Upper lobe of left lung (tissue), 4 donors: ENCODE results near the gene RNF144B.

Experiments used
- POLR2A ChIP-seq, 4 donors: fragments of 450-650 bp; IDR thresholded peaks; one replicate each; pipeline ENCODE4 v1.5.1; 2016 to 2017; ENCODE audit warnings: antibody characterized with exemption in 4 of 4, mild to moderate bottlenecking in 2 of 4
- POLR2AphosphoS5 ChIP-seq, 2 donors: sonication (generic); formaldehyde crosslinking; IDR thresholded peaks; one replicate each; pipeline ENCODE4 v1.5.1; 2017; ENCODE audit warnings: antibody characterized with exemption in 2 of 2
- TF ChIP-seq, protein P1 (sequence below), 6 experiments: fragments of 450-650 bp in 4 of 6; fragments of 200-600 bp in 2 of 6; sonication (generic) in 2 of 6; IDR thresholded peaks; one replicate each; pipeline ENCODE4 v1.5.1; 2016 to 2019; ENCODE audit warnings: antibody characterized with exemption in 6 of 6

DNA sequence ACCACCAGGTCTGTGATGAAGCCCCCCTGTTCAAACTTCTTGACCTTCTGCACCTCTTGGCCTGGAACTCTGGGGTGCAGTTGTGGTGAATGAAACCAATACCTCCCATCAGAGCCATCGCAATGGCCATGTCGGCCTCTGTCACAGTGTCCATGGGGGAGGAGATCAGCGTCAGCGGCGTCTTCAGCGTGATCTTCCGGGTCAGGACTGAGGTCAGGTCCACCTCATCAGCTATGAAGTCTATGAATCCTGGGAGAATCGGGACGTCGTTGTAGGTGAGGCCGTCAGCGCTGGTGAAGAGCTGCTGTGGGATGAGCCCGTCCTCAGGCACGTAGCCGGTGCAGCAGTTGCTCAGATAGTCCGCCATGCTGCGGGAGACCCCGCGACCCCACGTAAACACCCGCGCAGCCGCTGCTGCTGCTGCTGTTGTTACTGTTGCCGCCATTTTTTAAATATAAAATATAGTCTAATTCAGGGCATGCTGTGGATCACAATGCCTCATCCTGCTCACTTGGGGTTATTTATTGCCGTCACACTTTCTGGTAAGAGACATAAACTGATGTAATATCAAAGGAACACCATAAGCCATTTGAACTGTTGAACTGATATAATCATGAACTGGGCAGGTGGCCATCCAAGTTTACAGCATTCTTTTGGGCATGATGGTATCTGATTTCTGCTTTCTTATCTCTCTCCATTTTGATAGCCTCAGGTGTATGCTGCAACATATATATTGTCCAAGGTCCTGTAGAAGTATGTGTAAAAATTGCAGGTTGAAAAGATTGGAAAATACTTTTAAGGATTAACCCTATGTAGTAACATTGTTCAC, 18.7 kb upstream of the RNF144B start:
- TF ChIP-seq POLR2A (IDR thresholded peaks at IDR 0.05), result no peak
- TF ChIP-seq POLR2AphosphoS5 (IDR thresholded peaks at IDR 0.05), result no peak
- TF ChIP-seq, protein P1, sequence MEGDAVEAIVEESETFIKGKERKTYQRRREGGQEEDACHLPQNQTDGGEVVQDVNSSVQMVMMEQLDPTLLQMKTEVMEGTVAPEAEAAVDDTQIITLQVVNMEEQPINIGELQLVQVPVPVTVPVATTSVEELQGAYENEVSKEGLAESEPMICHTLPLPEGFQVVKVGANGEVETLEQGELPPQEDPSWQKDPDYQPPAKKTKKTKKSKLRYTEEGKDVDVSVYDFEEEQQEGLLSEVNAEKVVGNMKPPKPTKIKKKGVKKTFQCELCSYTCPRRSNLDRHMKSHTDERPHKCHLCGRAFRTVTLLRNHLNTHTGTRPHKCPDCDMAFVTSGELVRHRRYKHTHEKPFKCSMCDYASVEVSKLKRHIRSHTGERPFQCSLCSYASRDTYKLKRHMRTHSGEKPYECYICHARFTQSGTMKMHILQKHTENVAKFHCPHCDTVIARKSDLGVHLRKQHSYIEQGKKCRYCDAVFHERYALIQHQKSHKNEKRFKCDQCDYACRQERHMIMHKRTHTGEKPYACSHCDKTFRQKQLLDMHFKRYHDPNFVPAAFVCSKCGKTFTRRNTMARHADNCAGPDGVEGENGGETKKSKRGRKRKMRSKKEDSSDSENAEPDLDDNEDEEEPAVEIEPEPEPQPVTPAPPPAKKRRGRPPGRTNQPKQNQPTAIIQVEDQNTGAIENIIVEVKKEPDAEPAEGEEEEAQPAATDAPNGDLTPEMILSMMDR (IDR thresholded peaks at IDR 0.05), result no peak
